ENCODE measurements around the gene PPP4R4. TPM values are rescaled to one million over a fixed set of nuclear protein-coding genes. Genes with fewer than 3 reads are reported as not detected.
"Not testable (repeated sequence)": the region's sequence is repeated elsewhere in the genome, so short reads cannot be mapped to it uniquely, and the experiment has no call there.

The PPP4R4 gene
- total RNA-seq, 1 donor from 2014 or later = 0.06 TPM

DNA sequence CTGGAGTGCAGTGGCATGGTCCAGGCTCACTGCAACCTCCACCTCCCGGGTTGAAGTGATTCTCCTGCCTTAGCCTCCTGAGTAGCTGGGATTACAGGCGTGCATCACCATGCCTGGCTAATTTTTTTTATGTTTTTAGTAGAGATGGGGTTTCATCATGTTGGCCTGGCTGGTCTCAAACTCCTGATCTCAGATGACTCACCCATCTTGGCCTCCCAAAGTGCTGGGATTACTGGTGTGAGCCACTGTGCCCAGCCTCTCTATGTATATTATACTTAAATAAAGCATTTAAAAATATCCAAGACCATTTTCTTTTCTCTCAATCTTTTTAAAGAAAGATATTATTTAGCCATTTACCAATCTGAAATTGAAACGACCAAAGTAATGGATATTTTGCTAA is 90.1 kb downstream of the PPP4R4 start:
- DNase-seq (ENCODE audit: extremely low read depth, low read depth, low spot score) = not testable (repeated sequence)

- no peak for DNase-seq (ENCODE audit: extremely low read depth, low read depth, low spot score)
These were observed 93.2 kb downstream of the PPP4R4 start for GRCh38 chr14:94267352-94267751.

- DNase-seq (ENCODE audit: extremely low read depth, low read depth, low spot score) = not testable (repeated sequence)
These were observed 94.5 kb downstream of the PPP4R4 start for GRCh38 chr14:94268582-94268981.

DNA sequence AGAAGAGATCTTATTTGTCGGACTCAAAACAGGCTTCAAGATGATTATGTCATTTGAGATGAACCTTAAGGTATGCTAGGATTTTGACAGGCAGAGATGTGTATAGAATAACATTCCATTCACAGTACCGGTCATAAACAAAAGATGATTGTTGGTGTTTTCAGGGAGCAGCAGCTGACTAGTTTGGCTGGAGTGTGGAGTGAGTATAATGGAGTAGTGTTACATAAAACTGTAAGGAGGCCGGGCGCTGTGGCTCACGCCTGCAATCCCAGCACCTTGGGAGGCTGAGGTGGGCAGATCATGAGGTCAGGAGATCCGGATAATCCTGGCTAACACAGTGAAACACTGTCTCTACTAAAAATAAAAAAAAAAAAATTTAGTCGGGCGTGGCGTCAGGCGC is 95.0 kb downstream of the PPP4R4 start:
- no peak for DNase-seq (ENCODE audit: extremely low read depth, low read depth, low spot score)

DNA sequence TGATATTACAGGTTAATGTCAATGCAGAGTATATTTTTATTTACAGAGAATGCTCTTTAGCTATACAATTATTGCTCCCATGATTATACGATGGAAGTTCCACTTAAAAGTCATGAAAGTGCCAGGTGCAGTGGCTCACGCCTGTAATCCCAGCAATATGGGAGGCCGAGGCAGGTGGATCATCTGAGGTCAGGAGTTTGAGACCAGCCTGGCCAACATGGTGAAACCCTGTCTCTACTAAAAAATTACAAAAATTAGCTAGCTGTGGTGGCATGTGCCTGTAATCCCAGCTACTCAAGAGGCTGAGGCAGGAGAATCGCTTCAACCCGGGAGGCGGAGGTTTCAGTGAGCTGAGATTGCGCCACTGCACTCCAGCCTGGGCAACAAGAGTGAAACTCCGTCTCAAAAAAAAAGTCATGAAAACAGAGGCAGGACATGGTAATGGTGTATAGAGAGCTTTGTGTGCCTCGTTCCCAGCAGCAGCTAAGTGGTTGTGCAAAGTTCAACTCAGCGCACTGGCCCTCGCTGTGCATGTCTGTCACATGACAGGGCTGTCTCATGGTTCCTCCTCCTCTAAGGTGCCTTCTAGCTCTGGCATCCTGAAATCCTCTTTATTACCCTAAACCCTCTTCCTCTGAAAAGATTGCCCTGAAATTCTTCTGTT is 102.9 kb downstream of the PPP4R4 start:
- DNase-seq (ENCODE audit: extremely low read depth, low read depth, low spot score) = not testable (repeated sequence)

- no peak for DNase-seq (ENCODE audit: extremely low read depth, low read depth, low spot score)
These were observed 104.6 kb downstream of the PPP4R4 start for GRCh38 chr14:94278731-94279130.

GRCh38 chr14:94282991-94283723 is 109.0 kb downstream of the PPP4R4 start:
- DNase-seq (ENCODE audit: extremely low read depth, low read depth, low spot score) = no peak

- DNase-seq (ENCODE audit: extremely low read depth, low read depth, low spot score) = no peak
These were observed 110.1 kb downstream of the PPP4R4 start for GRCh38 chr14:94284221-94284620.

DNA sequence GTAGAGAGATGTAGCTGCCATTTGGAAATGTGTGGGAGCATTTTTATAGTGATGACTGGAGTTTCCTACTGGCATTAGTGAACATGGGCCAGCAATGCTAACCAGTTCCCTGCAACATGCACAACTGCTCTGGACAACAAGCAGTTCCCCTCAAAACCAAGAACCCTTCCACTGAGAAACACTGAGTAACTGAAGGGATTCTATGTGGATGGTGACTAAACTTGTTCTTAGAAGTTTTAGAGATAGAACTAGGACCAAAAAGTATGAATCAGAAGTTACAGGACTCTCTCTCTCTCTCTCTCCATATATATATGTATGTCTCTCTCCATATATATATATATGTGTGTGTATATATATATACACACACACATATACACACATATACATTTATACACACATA is 111.0 kb downstream of the PPP4R4 start:
- DNase-seq (ENCODE audit: extremely low read depth, low read depth, low spot score) = no peak

- DNase-seq (ENCODE audit: extremely low read depth, low read depth, low spot score) = no peak
These were observed 114.7 kb downstream of the PPP4R4 start for GRCh38 chr14:94288610-94289465.

DNA sequence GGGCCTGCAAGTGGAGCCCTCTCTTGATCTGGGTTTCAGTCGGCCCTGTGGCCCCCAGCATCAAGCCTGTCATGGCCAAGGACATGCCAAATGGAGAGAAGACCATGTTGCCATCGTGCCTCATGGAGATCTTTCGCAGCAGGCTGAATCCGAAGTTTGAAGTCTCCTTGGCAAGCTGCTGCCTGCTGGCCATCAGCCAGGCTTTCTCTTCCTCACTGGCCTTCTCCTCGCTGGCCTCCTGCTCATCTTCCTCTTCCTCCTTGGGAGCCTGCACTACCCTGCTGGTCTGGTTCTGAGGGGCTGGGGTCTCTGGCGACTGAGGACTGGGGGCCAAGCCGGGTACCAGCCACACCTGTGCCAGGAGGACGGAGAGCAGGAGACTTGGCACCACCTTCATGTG is 116.1 kb downstream of the PPP4R4 start:
- no peak for DNase-seq (ENCODE audit: extremely low read depth, low read depth, low spot score)

DNA sequence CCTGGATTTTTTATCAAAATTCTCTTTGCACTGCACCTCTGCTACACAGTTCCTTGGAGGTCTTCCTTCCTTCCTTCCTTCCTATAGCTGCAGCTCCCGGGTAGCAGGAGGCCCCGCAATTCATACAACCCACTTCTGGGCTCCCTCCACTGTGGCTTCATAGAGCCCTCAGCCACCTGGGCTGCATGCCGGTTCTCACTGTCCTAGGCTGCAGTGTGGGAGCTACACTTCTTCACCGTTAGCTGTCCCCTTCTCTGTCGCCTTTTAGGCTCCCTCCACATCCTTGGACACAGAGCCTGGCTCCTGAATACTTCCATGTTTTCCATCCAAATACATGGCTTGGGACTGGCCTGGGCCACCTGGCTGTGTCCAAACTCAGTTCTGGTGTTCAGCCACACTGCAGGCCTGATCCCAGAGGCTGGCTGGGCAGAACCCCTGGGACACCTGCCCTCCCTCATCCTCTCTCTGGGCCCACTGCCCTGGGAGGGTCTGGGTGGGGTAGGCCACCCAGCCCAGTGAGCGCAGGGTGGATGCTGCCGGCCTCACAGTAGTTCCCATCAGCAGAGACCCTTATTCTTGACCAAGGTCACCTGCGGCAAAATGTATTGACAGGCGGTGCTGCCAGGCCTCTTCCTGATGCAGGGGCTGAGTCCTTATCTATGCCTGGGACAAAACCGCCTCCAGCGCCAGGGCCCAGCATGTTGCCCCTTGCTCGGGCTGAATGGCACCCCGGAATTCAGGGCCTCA is 117.2 kb downstream of the PPP4R4 start:
- no peak for DNase-seq (ENCODE audit: extremely low read depth, low read depth, low spot score)

DNA sequence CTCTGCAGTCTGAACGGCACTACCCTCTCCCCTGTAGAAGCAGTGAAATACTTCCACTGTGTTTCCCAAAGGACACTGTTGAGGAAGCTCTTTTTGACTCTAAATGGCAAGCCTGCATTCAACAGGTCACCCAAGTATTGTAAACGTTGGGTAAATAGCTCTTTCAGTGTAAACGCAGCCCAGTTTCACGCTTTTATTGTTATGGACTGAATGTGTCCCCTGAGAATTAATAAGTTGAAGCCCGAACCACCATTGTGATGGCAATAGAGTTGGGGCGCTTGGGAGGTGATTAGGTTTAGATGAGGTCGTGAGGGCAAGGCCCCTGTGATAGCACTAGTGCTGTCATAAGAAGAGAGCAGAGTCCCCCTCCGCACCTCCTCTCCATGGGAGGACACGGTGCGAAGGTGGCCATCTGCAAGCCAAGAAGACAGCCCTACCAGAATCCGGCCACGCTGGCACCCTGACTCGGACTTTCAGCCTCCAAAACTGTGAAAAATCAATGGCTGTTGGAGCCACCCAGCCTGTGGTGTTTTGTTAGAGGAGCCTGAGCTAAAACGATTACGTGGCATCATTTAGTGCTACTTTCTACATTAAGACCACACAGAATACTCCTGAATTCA is 117.9 kb downstream of the PPP4R4 start:
- DNase-seq (ENCODE audit: extremely low read depth, low read depth, low spot score) = no peak

GRCh38 chr14:94292526-94292871 is 118.4 kb downstream of the PPP4R4 start:
- no peak for DNase-seq (ENCODE audit: extremely low read depth, low read depth, low spot score)

- no peak for DNase-seq (ENCODE audit: extremely low read depth, low read depth, low spot score)
These were observed 118.9 kb downstream of the PPP4R4 start, which contains the start of gene SERPINA10 for GRCh38 chr14:94292872-94293577. TSS of gene SERPINA10 (minus strand) at chr14:94293268. CDS start at chr14:94290593, 2,675 bp downstream.

DNA sequence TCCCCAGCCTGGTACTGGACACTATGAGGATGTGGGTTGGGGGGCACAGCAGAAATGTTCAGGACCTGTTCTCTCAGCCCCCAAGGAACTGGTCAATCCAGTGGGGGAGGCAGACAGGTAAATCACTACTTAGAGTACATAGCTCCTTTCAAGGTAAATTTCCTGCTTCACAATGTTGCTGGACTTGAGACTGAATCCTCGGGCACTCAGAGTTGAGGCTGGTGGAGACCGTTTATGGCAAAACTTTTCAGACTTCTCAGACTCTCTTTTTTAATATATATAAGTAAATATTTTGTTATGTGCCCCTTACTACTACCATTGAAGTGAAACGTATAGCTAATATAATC is 119.4 kb downstream of the PPP4R4 start:
- no peak for DNase-seq (ENCODE audit: extremely low read depth, low read depth, low spot score)

- no peak for DNase-seq (ENCODE audit: extremely low read depth, low read depth, low spot score)
These were observed 121.4 kb downstream of the PPP4R4 start for GRCh38 chr14:94295360-94296180.

DNA sequence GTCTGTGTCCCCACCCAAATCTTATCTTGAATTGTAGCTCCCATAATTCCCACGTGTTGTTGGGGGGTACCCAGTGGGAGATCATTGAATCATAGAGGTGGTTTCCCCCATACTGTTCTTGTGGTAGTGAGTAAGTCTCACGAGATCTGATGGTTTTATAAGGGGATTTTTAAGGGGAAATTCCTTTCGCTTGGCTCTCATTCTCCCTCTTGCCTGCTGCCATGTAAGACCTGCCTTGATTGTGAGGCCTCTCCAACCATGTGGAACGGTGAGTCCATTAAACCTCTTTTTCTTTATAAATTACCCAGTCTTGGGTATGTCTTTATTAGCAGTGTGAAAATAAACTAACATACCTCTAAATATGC is 122.0 kb downstream of the PPP4R4 start:
- DNase-seq (ENCODE audit: extremely low read depth, low read depth, low spot score) = not testable (repeated sequence)

DNA sequence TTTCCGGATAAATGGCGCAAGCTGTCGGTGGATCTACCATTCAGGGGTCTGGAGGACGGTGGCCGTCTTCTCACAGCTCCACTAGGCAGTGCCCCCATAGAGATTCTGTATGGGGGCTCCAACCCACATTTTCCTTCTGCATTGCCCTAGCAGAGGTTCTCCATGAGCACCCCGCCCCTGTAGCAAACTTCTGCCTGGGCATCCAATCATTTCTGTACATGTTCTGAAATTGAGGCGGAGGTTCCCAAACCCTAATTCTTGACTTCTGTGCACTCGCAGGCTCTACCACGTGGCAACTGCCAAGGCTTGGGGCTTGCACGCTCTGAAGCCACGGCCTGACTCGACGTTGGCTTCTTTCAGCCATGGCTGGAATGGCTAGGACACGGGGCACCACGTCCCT is 124.0 kb downstream of the PPP4R4 start:
- DNase-seq (ENCODE audit: extremely low read depth, low read depth, low spot score) = no peak
